ENCODE data around the gene CLEC10A. TPM values are rescaled to one million over a fixed set of nuclear protein-coding genes. Genes with fewer than 3 reads are reported as not detected.

The CLEC10A gene
- total and polyA plus RNA-seq, 2 experiments from 2014 or later, result not detected

DNA sequence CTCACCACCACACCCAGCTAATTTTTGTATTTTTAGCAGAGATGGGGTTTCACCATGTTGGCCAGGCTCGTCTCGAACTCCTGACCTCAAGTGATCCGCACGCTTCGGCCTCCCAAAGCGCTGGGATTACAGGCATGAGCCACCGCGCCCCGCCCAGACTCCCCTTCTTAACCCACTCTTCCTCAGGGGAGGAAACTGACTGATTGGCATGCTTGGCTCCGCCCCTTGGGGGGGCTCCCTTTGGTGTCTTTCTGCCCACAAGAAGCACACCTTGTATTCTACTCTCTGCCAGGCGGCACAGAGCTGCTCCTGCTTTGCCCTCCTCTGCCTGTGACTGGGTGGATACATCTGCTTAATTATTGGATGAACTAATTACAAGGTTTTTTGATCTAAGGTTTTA lies 39.3 kb upstream of the CLEC10A start:
- no peak overlapping the region for H3K9ac ChIP-seq
- no peak overlapping the region for H3K4me3 ChIP-seq
- in situ Hi-C loops (cut with MboI), result no loop called here
- no peak overlapping the region for H3K4me2 ChIP-seq (ENCODE audit: unreplicated experiment)
- H3K27me3 ChIP-seq (replicated peaks; ENCODE audit: insufficient read depth), result peaks cover 45% of the 10 kb centered on the region
- no peaks in the 10 kb centered on the region for H3K36me3 ChIP-seq (ENCODE audit: low read depth)
- no peaks in the 10 kb centered on the region for H3K9me2 ChIP-seq (ENCODE audit: insufficient read depth)
- no peak for DNase-seq
- no peaks in the 10 kb centered on the region for H3K4me1 ChIP-seq (ENCODE audit: insufficient read depth)
- no peak overlapping the region for H3K27ac ChIP-seq
- no peak overlapping the region for H2AFZ ChIP-seq
- no peaks in the 10 kb centered on the region for H3K79me2 ChIP-seq (ENCODE audit: insufficient read depth)
- no peaks in the 10 kb centered on the region for H3K9me3 ChIP-seq (ENCODE audit: low read depth)
- H4K20me1 ChIP-seq (ENCODE audit: insufficient read depth), result no peaks in the 10 kb centered on the region
- 62 to 65% methylated on average over 11 of the region's 11 CpGs for whole genome bisulfite sequencing, 2 experiments (ENCODE audit: low coverage in 1 of 2, low lambda C conversion rate in 2 of 2, missing lambda C conversion rate in 2 of 2)
- no peak for TF ChIP-seq EZH2 (IDR thresholded peaks at IDR 0.05; ENCODE audit: insufficient read depth, poor library complexity, severe bottlenecking)
- no peak for TF ChIP-seq EZH2phosphoT487 (IDR thresholded peaks at IDR 0.05; ENCODE audit: insufficient read depth, low read depth)
- no peaks in the 10 kb centered on the region for H3F3A ChIP-seq (ENCODE audit: insufficient read depth)

DNA sequence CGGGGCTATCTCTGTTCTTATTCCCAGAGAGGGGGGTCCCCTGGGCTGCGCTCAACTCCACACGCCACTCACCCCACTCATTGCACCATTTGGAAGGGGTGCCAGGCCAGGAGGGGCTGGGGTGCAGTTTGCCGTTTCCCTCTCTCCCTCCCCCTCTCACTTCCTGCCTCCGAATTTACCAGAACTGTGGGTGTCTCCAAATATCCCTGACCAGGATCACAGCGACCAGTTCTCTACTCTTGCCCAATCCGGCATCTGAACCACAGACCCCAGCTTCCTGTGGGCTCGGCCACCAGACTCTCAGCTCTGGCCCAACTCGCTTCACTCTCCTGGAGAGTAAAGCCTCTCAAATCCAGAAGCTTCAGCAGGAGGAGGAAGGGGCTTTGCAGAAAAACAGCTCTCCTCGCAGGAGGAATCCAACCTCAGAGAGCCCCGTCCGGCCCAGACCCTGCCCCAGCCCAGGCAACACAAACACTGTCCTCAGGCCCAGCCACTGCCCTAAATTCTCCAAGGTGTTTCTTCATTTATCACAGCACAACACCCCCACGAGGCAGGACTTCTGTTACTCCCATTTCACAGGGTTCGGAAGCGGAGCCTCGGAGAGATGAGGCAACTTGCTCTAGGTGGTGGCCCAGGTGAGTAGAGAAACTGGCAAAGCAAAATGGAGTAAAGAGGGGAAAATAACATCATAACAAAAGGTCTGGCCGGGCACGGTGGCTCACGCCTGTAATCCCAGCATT lies 35.0 kb upstream of the CLEC10A start:
- no peaks in the 10 kb centered on the region for H3F3A ChIP-seq (ENCODE audit: insufficient read depth)
- H3K9me3 ChIP-seq (ENCODE audit: low read depth), result no peaks in the 10 kb centered on the region
- no peaks in the 10 kb centered on the region for H3K79me2 ChIP-seq (ENCODE audit: insufficient read depth)
- H3K4me2 ChIP-seq (ENCODE audit: unreplicated experiment), result no peak overlapping the region
- no peak overlapping the region for H3K4me3 ChIP-seq
- in situ Hi-C loops (cut with MboI), result no loop called here
- DNase-seq, result no peak
- no peak overlapping the region for H3K9ac ChIP-seq
- peaks cover 25% of the 10 kb centered on the region for H3K27me3 ChIP-seq (replicated peaks; ENCODE audit: insufficient read depth)
- no peaks in the 10 kb centered on the region for H4K20me1 ChIP-seq (ENCODE audit: insufficient read depth)
- TF ChIP-seq EZH2 (IDR thresholded peaks at IDR 0.05; ENCODE audit: insufficient read depth, poor library complexity, severe bottlenecking) (no peak), EZH2phosphoT487 (IDR thresholded peaks at IDR 0.05; ENCODE audit: insufficient read depth, low read depth) (no peak)
- H3K4me1 ChIP-seq (ENCODE audit: insufficient read depth), result no peaks in the 10 kb centered on the region
- 61 to 69% methylated on average over 17 to 19 of the region's 19 CpGs for WGBS, 2 experiments (ENCODE audit: low coverage in 1 of 2, low lambda C conversion rate in 2 of 2, missing lambda C conversion rate in 2 of 2)
- no peaks in the 10 kb centered on the region for H3K9me2 ChIP-seq (ENCODE audit: insufficient read depth)
- H2AFZ ChIP-seq, result no peak overlapping the region
- no peaks in the 10 kb centered on the region for H3K36me3 ChIP-seq (ENCODE audit: low read depth)
- H3K27ac ChIP-seq, result no peak overlapping the region

DNA sequence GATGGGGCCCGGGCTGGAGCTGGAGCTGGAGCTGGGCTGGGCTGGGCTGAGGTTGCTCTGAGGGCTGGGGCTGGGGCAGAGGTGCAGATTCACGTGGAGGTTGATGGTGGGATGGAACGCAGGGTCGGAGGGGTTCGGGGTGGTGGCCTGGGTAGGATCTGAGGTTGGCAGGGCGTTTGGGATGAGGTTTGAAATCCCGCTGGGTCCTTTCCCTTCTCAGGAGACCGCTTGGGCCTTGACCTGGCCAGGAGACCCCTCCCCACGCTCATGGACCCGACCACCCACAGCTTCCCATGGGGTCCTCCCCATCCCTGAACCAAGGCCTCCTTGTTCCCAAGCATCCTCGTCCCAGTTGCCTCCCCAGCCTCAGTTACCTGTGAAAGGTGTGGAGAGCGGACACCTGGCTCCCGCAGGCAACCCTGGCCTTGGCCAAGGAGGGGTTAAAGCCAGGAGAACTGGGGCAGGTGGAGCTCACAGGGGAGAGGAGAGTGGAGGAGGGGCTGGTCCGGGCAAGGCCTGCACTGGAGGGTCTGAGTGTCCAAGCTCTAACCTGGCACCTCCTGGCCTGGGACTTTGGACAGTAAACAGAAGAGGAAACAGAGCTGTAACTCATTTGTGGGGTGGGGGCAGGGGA lies 34.3 kb upstream of the CLEC10A start, which contains the start of gene ASGR2:
Gene ASGR2 (minus strand): TSS at position 582 of the 634 bp plus-strand sequence. CDS start 582 bp downstream, outside the sequence.
- Histone ChIP-seq H4K20me1 (ENCODE audit: insufficient read depth) (no peaks in the 10 kb centered on the region), H2AFZ (no peak within 1 kb of the TSS), H3K9me3 (ENCODE audit: low read depth) (no peaks in the 10 kb centered on the region), H3K27me3 (replicated peaks; ENCODE audit: insufficient read depth) (peaks cover 18% of the 10 kb centered on the region), H3K9ac (no peak within 1 kb of the TSS), H3K4me1 (ENCODE audit: insufficient read depth) (no peaks in the 10 kb centered on the region), H3K4me3 (no peak within 1 kb of the TSS), H3F3A (ENCODE audit: insufficient read depth) (no peaks in the 10 kb centered on the region), H3K4me2 (ENCODE audit: unreplicated experiment) (no peak within 1 kb of the TSS), H3K27ac (no peak within 1 kb of the TSS), H3K9me2 (ENCODE audit: insufficient read depth) (no peaks in the 10 kb centered on the region), H3K79me2 (ENCODE audit: insufficient read depth) (no peaks in the 10 kb centered on the region), H3K36me3 (ENCODE audit: low read depth) (no peaks in the 10 kb centered on the region)
- WGBS, 2 experiments (ENCODE audit: low coverage in 1 of 2, low lambda C conversion rate in 2 of 2, missing lambda C conversion rate in 2 of 2), result 57 to 61% methylated on average over 9 to 14 of the region's 14 CpGs
- in situ Hi-C loops (cut with MboI), result no loop called here
- no peak for DNase-seq
- no peak for TF ChIP-seq EZH2 (IDR thresholded peaks at IDR 0.05; ENCODE audit: insufficient read depth, poor library complexity, severe bottlenecking)
- TF ChIP-seq EZH2phosphoT487 (IDR thresholded peaks at IDR 0.05; ENCODE audit: insufficient read depth, low read depth), result no peak

DNA sequence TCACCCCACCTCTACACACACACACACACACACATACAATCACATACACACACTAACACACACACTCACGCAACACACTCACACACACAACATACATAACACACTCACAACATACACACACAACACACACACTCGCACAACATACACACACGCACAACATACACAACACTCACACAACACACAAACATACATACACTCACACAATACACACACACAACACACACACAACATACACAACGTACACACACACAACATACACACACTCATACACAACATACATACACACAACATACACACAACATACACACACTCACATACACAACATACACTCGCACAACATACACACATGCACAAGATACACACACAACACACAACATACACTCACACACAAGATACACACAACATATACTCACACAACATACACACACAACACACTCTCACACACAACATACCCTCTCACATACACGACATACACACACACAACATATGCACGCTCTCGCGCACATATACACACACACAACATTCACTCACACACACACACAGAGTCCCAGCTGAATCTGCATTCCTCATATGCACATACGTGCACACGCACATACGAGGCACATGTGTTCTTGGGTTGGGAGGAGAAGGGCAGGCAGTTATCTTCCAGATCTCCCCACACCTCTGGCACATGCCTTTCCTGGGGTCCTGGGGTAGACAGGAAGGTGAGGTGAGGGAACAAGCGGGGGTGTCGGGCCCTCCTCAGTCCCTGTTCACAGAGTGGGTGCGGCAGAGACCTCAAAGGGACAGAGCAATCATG lies 33.4 kb upstream of the CLEC10A start:
- Histone ChIP-seq H3K79me2 (ENCODE audit: insufficient read depth) (no peaks in the 10 kb centered on the region), H2AFZ (no peak overlapping the region), H3K9me3 (ENCODE audit: low read depth) (no peaks in the 10 kb centered on the region), H3K9me2 (ENCODE audit: insufficient read depth) (no peaks in the 10 kb centered on the region), H3K27me3 (replicated peaks; ENCODE audit: insufficient read depth) (peaks cover 10% of the 10 kb centered on the region), H3K4me1 (ENCODE audit: insufficient read depth) (no peaks in the 10 kb centered on the region), H3K4me2 (ENCODE audit: unreplicated experiment) (no peak overlapping the region), H3F3A (ENCODE audit: insufficient read depth) (no peaks in the 10 kb centered on the region), H3K4me3 (no peak overlapping the region), H3K36me3 (ENCODE audit: low read depth) (no peaks in the 10 kb centered on the region), H4K20me1 (ENCODE audit: insufficient read depth) (no peaks in the 10 kb centered on the region), H3K9ac (no peak overlapping the region), H3K27ac (no peak overlapping the region)
- in situ Hi-C loops (cut with MboI), result no loop called here
- no peak for DNase-seq
- TF ChIP-seq EZH2 (IDR thresholded peaks at IDR 0.05; ENCODE audit: insufficient read depth, poor library complexity, severe bottlenecking), result no peak
- no peak for TF ChIP-seq EZH2phosphoT487 (IDR thresholded peaks at IDR 0.05; ENCODE audit: insufficient read depth, low read depth)
- WGBS, 2 experiments (ENCODE audit: low coverage in 1 of 2, low lambda C conversion rate in 2 of 2, missing lambda C conversion rate in 2 of 2), result 39 to 42% methylated on average over 15 of the region's 15 CpGs

Measured in GM23248 (cell line).